Breast epithelium (tissue), 4 donors: Measurements from ENCODE around the gene NELL2. TPM values are rescaled to one million over a fixed set of nuclear protein-coding genes. Genes with fewer than 3 reads are reported as not detected.

Source experiments
- DNase-seq, 2 donors: peaks; one replicate each; pipeline ENCODE4 v3.0.0-alpha.2; 2019; ENCODE audit warnings: low spot score in 2 of 2
- H3K27ac ChIP-seq, 2 donors: fragments of 200-600 bp; sonication (generic) in 1 of 2; one replicate each; pipeline ENCODE4 v1.5.1; 2016 to 2019; ENCODE audit warnings: mild to moderate bottlenecking in 1 of 2
- H3K27me3 ChIP-seq, 2 donors: fragments of 200-600 bp; sonication (generic) in 1 of 2; one replicate each; pipeline versions ENCODE4 v1.5.1 to v1.6.0; 2017 to 2019; ENCODE audit warnings: control low read depth in 1 of 2, mild to moderate bottlenecking in 1 of 2
- H3K36me3 ChIP-seq: fragments of 200-600 bp; one replicate; pipeline ENCODE4 v1.5.1; 2019
- H3K4me1 ChIP-seq, 2 donors: fragments of 200-600 bp; sonication (generic); one replicate each; pipeline ENCODE4 v1.5.1; 2016 to 2019; ENCODE audit warnings: control low read depth in 1 of 2
- H3K4me3 ChIP-seq, 3 donors: fragments of 200-600 bp; sonication (generic); 1 replicate in 2 of 3; 2 replicates in 1 of 3; pipeline ENCODE4 v1.5.1; 2016 to 2019; ENCODE audit warnings: mild to moderate bottlenecking in 3 of 3, moderate library complexity in 2 of 3
- H3K9me3 ChIP-seq, 2 donors: fragments of 200-600 bp; sonication (generic) in 1 of 2; one replicate each; pipeline ENCODE4 v1.5.1; 2016 to 2019; ENCODE audit warnings: control low read depth in 1 of 2
- POLR2A ChIP-seq: fragments of 450-650 bp; IDR thresholded peaks from one replicate; pipeline ENCODE4 v1.6.1; 2016; ENCODE audit warnings: antibody characterized with exemption, mild to moderate bottlenecking, moderate library complexity
- POLR2AphosphoS5 ChIP-seq, 3 donors: sonication (generic); formaldehyde crosslinking; IDR thresholded peaks; one replicate each; pipeline ENCODE4 v1.6.1; 2017; ENCODE audit warnings: antibody characterized with exemption in 3 of 3
- intact Hi-C: fragments of 100-400 bp; cut with DNase I; formaldehyde crosslinking; loops from one replicate; pipeline ENCODE4 v1.15.1; 2023; ENCODE audit warnings: low total_unique reads
- total RNA-seq, 3 donors: library from RNA; depleted of rRNA; stranded (reverse); fragments of >200 nt; gene quantifications; one replicate each; pipeline ENCODE4 v1.1.0, GENCODE V29; 2016
- TF ChIP-seq, protein P1 (sequence below), 3 donors: fragments of 450-650 bp; IDR thresholded peaks; one replicate each; pipeline ENCODE4 v1.5.1; 2016 to 2017; ENCODE audit warnings: antibody characterized with exemption in 3 of 3, mild to moderate bottlenecking in 3 of 3, moderate library complexity in 3 of 3

NELL2 gene
- total RNA-seq, 3 donors from 2014 or later = 4.9 to 10.1 (median 9.9) TPM

DNA sequence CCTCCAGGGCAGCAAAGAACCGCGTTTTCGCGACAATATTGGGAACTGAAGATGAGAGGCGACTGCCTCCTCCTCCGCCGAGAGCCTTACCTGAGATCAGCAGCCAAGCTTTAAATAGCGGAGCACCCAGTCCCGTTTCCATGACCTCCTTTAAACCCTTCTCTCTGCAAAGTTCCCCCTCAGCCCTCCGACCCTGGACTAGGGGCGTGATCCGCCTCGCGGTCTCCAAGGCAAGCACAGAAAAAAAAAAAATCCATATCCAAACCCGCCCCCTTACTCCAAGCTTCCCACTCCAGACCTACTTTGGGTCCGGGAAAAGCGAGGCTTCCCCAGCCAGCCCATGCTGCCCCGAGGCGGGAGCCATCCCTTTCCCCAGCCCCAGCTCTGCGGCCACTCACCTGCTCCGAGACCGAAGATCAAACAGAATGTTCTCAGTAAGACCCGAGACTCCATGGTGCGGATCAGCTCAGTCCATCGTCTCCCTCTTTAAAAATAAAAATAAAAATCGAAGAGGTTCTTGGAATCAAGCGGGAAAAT is 630 bp downstream of the NELL2 start:
- H3K27ac ChIP-seq = no peak overlapping the region
- intact Hi-C loops = no loop called here
- H3K4me3 ChIP-seq = peak overlapping the region; percentile 50 to 73 (median 64)
- TF ChIP-seq, protein P1, sequence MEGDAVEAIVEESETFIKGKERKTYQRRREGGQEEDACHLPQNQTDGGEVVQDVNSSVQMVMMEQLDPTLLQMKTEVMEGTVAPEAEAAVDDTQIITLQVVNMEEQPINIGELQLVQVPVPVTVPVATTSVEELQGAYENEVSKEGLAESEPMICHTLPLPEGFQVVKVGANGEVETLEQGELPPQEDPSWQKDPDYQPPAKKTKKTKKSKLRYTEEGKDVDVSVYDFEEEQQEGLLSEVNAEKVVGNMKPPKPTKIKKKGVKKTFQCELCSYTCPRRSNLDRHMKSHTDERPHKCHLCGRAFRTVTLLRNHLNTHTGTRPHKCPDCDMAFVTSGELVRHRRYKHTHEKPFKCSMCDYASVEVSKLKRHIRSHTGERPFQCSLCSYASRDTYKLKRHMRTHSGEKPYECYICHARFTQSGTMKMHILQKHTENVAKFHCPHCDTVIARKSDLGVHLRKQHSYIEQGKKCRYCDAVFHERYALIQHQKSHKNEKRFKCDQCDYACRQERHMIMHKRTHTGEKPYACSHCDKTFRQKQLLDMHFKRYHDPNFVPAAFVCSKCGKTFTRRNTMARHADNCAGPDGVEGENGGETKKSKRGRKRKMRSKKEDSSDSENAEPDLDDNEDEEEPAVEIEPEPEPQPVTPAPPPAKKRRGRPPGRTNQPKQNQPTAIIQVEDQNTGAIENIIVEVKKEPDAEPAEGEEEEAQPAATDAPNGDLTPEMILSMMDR (IDR thresholded peaks at IDR 0.05) = no peak
- TF ChIP-seq POLR2A (no peak), POLR2AphosphoS5 (IDR thresholded peaks at IDR 0.05) (no peak)
- peaks cover 3 to 5% of the 10 kb centered on the region in 2 donors for H3K4me1 ChIP-seq
- DNase-seq = no peak
- H3K27me3 ChIP-seq = peaks cover 0 to 39% of the 10 kb centered on the region in 2 donors
- H3K9me3 ChIP-seq = peaks cover 0 to 6% of the 10 kb centered on the region in 2 donors
- no peaks in the 10 kb centered on the region for H3K36me3 ChIP-seq

DNA sequence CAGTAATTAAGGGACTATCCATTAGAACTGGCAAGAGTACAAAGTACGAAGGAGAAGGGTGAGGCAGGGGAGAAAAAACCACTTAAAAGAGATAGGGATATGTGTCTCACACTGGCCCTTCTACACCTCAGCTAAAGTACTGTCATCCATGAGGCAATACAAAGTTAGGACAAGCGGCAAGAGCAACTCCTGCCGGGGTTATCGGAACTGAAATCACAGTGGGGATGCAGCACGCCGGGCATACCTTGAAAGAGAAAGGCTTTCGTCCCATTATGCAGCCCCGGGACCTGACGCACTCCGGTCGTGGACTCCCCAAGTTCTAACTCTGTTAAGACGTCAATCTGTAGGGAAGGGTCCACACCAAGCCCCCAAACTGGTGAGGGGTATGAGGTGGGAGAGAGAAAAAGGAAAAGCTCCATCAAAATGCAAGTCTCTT is 1.1 kb downstream of the NELL2 start:
- no peak for DNase-seq
- H3K36me3 ChIP-seq = no peaks in the 10 kb centered on the region
- H3K27me3 ChIP-seq = peaks cover 0 to 39% of the 10 kb centered on the region in 2 donors
- TF ChIP-seq POLR2AphosphoS5 (IDR thresholded peaks at IDR 0.05) (no peak), POLR2A (no peak)
- TF ChIP-seq, protein P1 (IDR thresholded peaks at IDR 0.05) = no peak
- H3K27ac ChIP-seq = no peak overlapping the region
- peak overlapping the region; percentile 50 to 73 (median 64) for H3K4me3 ChIP-seq
- peaks cover 3 to 5% of the 10 kb centered on the region in 2 donors for H3K4me1 ChIP-seq
- intact Hi-C loops = no loop called here
- H3K9me3 ChIP-seq = peaks cover 0 to 1% of the 10 kb centered on the region in 2 donors

DNA sequence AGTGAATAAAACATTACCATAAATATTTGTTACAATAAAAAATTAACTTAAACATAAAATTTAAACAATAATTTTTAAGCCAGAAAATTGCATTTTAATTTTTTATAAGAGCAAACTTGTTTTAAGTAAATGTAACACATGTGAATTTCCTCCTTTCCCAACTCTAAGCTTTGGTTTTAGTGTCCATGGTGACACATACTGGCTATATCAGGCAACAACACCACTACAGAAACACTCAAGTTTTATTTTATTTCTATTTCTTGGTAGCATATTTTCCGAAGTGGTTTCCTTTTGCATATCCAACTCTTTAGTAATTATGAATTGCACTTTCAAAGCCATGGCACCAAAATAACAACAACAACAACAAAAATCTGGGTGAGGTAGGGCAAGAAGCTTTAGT is 2.2 kb downstream of the NELL2 start:
- Histone ChIP-seq H3K36me3 (no peaks in the 10 kb centered on the region), H3K9me3 (no peaks in the 10 kb centered on the region), H3K27me3 (peaks cover 0 to 39% of the 10 kb centered on the region in 2 donors), H3K27ac (no peak overlapping the region), H3K4me3 (no peak overlapping the region), H3K4me1 (peaks cover 3 to 5% of the 10 kb centered on the region in 2 donors)
- intact Hi-C loops = no loop called here
- TF ChIP-seq POLR2AphosphoS5 (IDR thresholded peaks at IDR 0.05) = no peak
- TF ChIP-seq, protein P1 (IDR thresholded peaks at IDR 0.05) = no peak
- no peak for TF ChIP-seq POLR2A
- DNase-seq = no peak

DNA sequence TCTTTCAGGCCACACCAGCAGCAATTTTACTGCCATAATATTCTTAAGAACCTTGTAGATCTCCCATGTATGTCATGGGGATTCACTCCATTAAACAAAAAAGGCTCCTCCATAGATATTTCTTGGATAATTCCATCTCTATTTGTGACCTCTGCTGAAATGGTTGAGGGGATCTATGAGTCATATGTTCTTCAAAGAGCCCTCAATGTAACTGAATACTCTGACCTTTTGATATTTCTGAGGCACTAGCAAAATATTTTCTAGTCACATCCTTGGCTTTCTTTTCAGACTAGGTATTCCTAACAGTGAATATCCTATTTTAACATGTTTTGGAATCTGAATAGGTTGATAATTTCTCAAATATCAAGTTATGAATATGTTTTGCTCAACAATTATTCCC is 6.6 kb downstream of the NELL2 start:
- peaks cover 0 to 32% of the 10 kb centered on the region in 2 donors for H3K27me3 ChIP-seq
- TF ChIP-seq, protein P1 (IDR thresholded peaks at IDR 0.05) = no peak
- TF ChIP-seq POLR2AphosphoS5 (IDR thresholded peaks at IDR 0.05) (no peak), POLR2A (no peak)
- no peaks in the 10 kb centered on the region for H3K9me3 ChIP-seq
- intact Hi-C loops = no loop called here
- DNase-seq = no peak
- no peaks in the 10 kb centered on the region for H3K36me3 ChIP-seq
- no peaks in the 10 kb centered on the region for H3K4me1 ChIP-seq
- H3K27ac ChIP-seq = no peak overlapping the region
- no peak overlapping the region for H3K4me3 ChIP-seq

DNA sequence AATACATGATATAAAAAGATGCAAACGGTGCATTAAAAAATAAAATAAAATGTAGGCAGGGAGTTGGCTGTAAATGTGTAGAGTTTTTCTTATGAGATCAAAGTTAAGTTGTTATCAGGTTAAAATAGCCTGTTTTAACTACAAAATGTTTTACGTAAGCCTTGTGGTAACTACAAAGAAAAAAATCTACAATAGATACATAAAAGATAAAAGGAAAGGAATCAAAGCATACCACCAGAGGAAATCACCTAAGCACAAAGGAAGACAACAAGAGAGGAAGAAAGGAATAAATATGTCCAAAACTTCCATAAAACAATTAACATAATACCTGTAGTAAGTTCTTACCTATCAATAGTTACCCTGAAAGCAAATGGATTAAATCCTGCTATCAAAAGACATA is 12.2 kb downstream of the NELL2 start:
- no peak overlapping the region for H3K4me3 ChIP-seq
- H3K36me3 ChIP-seq = no peaks in the 10 kb centered on the region
- H3K4me1 ChIP-seq = no peaks in the 10 kb centered on the region
- intact Hi-C loops = no loop called here
- no peak for DNase-seq
- no peak overlapping the region for H3K27ac ChIP-seq
- no peak for TF ChIP-seq POLR2AphosphoS5 (IDR thresholded peaks at IDR 0.05)
- TF ChIP-seq, protein P1 (IDR thresholded peaks at IDR 0.05) = no peak
- TF ChIP-seq POLR2A = no peak
- no peaks in the 10 kb centered on the region for H3K27me3 ChIP-seq
- peaks cover 0 to 14% of the 10 kb centered on the region in 2 donors for H3K9me3 ChIP-seq
